DMS 273 treated with DMSO at 0.1 percent for 48 hours (cell line): ENCODE measurements around the gene NIPBL.
"Not testable (repeated sequence)": the region's sequence is repeated elsewhere in the genome, so short reads cannot be mapped to it uniquely, and the experiment has no call there.

ENCODE experiments used
- DNase-seq: peaks from one replicate; lab custom pipeline; 2025; lab: John Stamatoyannopoulos, UW

The NIPBL gene, protein sequence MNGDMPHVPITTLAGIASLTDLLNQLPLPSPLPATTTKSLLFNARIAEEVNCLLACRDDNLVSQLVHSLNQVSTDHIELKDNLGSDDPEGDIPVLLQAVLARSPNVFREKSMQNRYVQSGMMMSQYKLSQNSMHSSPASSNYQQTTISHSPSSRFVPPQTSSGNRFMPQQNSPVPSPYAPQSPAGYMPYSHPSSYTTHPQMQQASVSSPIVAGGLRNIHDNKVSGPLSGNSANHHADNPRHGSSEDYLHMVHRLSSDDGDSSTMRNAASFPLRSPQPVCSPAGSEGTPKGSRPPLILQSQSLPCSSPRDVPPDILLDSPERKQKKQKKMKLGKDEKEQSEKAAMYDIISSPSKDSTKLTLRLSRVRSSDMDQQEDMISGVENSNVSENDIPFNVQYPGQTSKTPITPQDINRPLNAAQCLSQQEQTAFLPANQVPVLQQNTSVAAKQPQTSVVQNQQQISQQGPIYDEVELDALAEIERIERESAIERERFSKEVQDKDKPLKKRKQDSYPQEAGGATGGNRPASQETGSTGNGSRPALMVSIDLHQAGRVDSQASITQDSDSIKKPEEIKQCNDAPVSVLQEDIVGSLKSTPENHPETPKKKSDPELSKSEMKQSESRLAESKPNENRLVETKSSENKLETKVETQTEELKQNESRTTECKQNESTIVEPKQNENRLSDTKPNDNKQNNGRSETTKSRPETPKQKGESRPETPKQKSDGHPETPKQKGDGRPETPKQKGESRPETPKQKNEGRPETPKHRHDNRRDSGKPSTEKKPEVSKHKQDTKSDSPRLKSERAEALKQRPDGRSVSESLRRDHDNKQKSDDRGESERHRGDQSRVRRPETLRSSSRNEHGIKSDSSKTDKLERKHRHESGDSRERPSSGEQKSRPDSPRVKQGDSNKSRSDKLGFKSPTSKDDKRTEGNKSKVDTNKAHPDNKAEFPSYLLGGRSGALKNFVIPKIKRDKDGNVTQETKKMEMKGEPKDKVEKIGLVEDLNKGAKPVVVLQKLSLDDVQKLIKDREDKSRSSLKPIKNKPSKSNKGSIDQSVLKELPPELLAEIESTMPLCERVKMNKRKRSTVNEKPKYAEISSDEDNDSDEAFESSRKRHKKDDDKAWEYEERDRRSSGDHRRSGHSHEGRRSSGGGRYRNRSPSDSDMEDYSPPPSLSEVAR (N-terminal part only)

GRCh38 chr5:36876299-36876964 is at the start of gene NIPBL:
TSS of gene NIPBL (plus strand) at chr5:36876769. CDS start at chr5:36953697, 76,928 bp downstream.
- DNase-seq, result peak; percentile 94

DNA sequence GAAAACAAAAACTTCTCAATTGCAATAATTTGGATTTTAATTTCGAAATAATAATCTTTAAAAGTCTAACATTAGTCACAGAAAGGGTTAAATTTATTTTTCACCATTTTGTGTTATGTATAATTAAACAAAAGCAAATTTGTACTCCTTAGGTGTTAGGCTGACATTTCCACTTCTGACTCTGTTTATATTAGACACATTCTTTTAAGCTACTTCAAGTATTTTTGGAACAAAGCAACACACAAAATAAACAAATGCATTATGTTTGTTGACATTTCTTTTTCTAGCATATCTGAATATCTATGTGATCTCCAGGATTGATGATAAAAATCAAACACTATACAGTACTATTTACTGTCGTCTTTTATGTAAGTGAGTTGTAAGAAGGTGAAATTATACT is 44.3 kb upstream of the NIPBL start:
- DNase-seq, result no peak

DNA sequence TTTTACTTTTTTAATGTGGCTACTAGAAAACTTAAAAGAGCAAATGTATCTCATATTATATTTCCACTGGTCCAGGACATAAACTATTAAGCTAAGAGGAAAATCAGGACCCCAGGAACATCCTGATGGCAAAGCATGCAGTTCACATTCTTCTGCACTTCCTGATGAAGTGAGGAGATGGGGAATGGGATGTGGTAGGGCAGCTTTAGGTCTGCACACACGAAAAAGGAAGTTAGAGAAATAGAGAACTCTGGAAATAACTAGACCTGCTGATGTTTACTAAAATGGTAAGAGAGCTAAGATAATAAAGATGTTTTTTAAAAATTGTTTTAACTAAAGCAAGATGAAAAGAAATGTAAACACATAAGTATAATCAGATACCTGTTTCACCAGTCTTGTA is 39.7 kb upstream of the NIPBL start:
- DNase-seq, result no peak

GRCh38 chr5:36839489-36840476 is 36.8 kb upstream of the NIPBL start:
- DNase-seq, result no peak

DNA sequence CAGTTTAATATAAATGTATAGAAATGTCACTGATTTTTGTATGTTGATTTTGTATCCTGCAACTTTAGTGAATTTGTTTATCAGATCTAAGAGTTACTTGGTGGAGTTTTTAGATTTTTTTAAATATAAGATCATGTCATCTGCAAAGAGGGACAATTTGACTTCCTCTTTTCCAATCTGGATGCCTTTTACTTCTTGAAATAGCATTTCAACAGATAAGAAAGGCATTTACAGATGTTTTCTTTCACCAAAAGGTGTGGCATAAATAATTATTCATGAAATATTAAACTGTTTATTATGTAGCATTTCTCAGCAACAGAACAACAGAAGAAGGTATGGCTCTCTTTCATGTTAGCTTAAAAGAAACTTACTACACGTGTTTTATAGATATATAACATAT is 34.9 kb upstream of the NIPBL start:
- no peak for DNase-seq

DNA sequence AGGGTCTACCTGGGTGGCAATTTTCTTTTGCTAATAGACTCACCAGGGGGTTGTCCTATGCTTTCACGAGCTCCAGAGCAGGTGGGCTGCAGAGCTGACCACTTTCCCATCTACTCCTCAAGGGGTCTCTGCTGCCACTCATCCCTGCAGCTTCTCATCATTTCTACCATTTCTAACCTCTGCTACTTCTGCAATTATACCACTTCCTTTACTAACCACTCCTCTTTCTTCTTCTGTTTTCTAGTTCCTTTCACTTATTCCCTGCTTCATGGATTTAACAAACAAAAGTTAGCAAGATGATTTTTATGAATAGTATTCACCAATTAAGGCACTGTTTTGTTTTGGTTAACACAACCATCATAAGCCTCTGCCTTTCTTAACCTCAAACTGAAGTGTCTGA is 34.5 kb upstream of the NIPBL start:
- DNase-seq, result no peak

DNA sequence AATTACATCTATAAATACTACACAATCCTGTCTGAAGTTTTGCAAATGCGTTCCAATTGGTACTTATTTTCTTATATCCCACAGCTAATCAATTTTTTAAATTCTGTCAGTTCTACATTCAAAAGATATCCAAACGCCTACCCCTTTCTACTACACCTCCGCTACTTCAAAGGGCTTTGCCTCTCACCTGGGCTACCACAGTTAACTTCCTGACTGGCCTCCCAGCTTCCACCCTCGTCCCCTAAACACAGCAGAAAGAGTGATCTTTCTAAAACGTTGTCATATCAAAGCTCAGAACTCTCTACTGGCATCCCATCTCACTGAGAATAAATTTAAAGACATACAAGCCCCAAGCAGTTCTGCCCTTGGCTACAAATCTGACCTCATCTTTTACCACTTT is 32.3 kb upstream of the NIPBL start:
- no peak for DNase-seq

GRCh38 chr5:36848545-36848944 is 28.0 kb upstream of the NIPBL start:
- not testable (repeated sequence) for DNase-seq

- not testable (repeated sequence) for DNase-seq
Observed at GRCh38 chr5:36852903-36853302, 23.7 kb upstream of the NIPBL start.

- DNase-seq, result no peak
Observed at GRCh38 chr5:36854402-36855140, 22.0 kb upstream of the NIPBL start.

- no peak for DNase-seq
Observed at GRCh38 chr5:36855141-36855495, 21.5 kb upstream of the NIPBL start.

DNA sequence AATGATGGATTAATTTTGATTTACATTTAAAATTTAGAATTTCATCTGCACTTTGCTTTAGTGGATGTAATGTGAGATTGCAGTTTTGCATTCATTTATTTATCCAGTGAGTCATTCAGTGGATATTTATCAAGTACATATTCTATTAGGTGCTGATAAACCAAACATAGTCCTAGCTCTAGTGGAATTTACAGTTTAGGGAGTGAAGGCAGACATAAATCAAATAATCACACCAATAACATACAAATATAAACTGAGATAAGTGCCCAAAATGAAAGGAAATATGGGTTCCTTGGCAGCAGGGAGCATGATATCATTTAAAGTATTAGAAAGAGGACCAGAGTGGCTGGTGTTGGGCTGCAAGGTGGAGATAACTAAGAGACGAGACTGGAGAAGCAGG is 14.7 kb upstream of the NIPBL start:
- no peak for DNase-seq

GRCh38 chr5:36870399-36871040 is 6.0 kb upstream of the NIPBL start:
- peak; percentile 68 for DNase-seq

- no peak for DNase-seq
Observed at GRCh38 chr5:36874465-36874864, 2.1 kb upstream of the NIPBL start.

GRCh38 chr5:36875051-36875789 is 1.3 kb upstream of the NIPBL start:
- DNase-seq, result peak; percentile 42

- DNase-seq, result peak; percentile 54
Observed at GRCh38 chr5:36875790-36876298, 725 bp upstream of the NIPBL start.

DNA sequence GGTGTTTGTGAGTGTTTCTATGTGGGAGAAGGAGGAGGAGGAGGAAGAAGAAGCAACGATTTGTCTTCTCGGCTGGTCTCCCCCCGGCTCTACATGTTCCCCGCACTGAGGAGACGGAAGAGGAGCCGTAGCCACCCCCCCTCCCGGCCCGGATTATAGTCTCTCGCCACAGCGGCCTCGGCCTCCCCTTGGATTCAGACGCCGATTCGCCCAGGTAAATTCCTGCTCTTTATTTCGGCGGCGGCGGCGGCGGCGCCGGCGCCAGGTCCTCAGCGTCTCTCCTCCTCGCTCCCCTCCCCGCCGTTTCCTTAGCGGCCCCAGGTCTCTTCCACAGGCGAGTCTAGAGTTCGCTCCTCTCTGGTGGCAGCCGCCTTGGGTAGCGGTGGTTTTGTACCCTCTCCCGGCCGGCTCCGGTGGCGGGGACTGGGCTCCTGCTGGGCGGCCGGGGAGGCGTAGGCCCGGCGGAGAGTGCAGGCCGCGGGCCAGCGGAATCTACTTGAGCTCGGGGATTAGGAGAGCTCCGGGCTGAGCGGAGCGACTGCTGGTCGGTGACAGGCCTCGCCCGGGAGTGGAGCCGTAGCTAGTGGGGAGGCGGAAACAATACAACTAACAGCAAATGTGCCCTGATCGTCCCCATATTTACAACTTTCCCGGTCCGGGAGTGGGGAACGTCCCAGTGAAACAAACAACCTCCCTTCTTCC is 547 bp downstream of the NIPBL start:
- DNase-seq, result peak; percentile 45
